ENCODE results near the gene KIF4B.

DNA sequence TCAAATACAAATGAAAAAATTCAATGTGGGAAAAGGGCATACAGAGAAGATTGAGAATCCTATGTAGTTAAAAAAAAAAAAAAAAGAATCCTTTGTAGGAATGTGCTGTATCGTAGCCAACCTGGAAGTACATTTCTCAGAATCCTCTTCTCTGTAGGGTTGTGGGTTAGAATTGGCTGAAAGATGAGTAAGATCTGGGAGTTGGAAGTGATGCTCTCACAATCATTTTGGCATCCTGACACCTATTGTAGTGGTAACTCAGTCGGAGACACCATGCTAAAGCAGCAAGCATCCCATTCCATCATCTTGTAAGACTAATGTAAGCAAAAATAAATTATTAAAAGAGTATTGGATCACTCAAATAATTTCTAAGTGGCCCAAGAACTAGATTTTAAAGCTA is 42.1 kb upstream of the KIF4B start:
- TF ChIP-seq POLR2AphosphoS5 (IDR thresholded peaks at IDR 0.05) (no peak), POLR2A (IDR thresholded peaks at IDR 0.05) (no peak)
- TF ChIP-seq, protein P1, sequence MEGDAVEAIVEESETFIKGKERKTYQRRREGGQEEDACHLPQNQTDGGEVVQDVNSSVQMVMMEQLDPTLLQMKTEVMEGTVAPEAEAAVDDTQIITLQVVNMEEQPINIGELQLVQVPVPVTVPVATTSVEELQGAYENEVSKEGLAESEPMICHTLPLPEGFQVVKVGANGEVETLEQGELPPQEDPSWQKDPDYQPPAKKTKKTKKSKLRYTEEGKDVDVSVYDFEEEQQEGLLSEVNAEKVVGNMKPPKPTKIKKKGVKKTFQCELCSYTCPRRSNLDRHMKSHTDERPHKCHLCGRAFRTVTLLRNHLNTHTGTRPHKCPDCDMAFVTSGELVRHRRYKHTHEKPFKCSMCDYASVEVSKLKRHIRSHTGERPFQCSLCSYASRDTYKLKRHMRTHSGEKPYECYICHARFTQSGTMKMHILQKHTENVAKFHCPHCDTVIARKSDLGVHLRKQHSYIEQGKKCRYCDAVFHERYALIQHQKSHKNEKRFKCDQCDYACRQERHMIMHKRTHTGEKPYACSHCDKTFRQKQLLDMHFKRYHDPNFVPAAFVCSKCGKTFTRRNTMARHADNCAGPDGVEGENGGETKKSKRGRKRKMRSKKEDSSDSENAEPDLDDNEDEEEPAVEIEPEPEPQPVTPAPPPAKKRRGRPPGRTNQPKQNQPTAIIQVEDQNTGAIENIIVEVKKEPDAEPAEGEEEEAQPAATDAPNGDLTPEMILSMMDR (IDR thresholded peaks at IDR 0.05) = no peak
